Stimulated activated CD8-positive, alpha-beta memory T cell treated with anti-CD3 and anti-CD28 coated beads, Interleukin-7, amount 100 ng/mL, for 24 hours (primary cell): ENCODE measurements around the gene OCEL1.

Experiments
- DNase-seq: peaks from one replicate; pipeline ENCODE4 v3.0.0-alpha.2; 2020; ENCODE audit warnings: low read depth

The OCEL1 gene

DNA sequence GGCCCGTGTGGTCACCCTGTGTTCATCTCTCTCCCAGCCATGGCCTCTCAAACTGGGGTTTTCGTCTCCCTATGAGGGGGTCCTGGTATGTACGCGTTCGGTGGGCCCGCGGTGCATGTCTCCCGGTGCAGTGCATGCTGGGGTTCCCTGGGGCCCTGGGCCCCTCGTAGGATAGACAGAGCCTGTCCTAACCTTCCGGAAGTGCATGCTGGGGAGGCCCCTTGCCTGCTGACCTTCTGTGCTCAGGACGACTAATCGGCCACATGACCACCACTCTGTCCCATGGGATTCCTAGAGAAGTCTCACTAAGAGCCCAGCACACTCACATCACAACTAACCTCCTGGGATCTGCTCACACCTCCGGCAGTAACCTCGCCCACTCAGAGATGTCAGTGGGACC, 15.7 kb upstream of the OCEL1 start:
- DNase-seq, result no peak

GRCh38 chr19:17211547-17212446, 14.2 kb upstream of the OCEL1 start:
- no peak for DNase-seq

GRCh38 chr19:17213334-17213733, 12.7 kb upstream of the OCEL1 start:
- no peak for DNase-seq

- DNase-seq, result no peak
Measured at GRCh38 chr19:17214508-17215126, 11.4 kb upstream of the OCEL1 start.

DNA sequence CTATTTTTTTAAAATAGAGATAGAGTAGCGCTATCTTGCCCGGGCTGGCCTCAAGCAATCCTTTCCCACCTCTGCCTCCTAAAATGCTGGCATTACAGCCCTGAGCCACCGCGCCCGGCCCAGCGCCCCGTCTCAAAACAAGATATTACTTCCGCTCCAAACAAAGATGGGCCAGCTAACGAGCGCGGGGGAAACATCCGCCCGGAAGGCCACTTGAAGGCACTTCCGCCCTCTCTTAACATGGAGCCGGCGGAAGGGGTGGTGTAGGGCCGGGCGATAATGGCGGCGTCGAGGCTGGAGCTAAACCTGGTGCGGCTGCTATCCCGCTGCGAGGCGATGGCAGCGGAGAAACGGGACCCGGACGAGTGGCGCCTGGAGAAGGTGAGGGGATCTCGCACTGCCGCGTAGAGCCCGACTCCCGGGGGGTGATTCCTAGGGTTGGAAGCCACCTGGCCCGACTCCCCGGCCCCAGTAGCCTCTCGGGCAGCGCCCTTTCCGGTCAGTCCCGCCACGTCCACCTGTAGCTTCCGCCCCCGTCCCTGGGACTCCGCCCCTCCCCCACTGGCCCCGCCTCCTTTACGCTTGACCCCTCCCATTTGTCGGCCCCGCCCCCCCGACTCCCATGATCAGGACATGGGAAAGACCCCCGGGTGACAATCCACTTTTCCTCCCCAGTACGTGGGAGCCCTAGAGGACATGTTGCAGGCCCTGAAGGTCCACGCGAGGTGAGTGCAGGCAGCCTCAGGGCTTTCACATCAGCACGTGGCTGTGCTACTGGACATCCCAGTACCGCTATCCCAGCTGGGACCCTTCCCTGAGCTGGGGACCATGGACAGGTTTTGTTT, 10.7 kb upstream of the OCEL1 start, which contains the start of gene USE1:
TSS of gene USE1 (plus strand) at position 231 of the 845 bp plus-strand sequence. CDS start at position 280, 49 bp downstream.
- peak; percentile 59 for DNase-seq

- DNase-seq, result no peak
Measured at GRCh38 chr19:17216058-17216670, 9.9 kb upstream of the OCEL1 start.

GRCh38 chr19:17219286-17219685, 6.7 kb upstream of the OCEL1 start:
- no peak for DNase-seq

GRCh38 chr19:17220207-17220758, 5.7 kb upstream of the OCEL1 start:
- no peak for DNase-seq

DNA sequence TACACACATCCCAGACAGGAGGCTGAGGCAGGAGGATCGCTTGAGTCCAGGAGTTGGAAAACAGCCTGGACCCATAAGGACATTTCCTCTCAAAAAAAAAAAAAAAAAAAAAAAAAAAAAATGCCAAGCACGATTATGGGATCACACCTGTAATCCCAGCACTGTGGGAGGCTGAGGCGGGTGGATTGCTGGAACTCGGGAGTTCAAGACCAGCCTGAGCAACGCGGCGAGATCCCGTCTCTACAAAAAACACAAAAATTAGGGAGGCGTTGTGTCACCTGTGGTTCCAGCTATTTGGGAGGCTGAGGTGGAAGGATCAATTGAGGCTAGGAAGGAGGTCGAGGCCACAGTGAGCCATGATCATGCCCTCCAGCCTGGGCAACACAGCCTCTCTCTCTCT, 973 bp upstream of the OCEL1 start:
- DNase-seq, result no peak

DNA sequence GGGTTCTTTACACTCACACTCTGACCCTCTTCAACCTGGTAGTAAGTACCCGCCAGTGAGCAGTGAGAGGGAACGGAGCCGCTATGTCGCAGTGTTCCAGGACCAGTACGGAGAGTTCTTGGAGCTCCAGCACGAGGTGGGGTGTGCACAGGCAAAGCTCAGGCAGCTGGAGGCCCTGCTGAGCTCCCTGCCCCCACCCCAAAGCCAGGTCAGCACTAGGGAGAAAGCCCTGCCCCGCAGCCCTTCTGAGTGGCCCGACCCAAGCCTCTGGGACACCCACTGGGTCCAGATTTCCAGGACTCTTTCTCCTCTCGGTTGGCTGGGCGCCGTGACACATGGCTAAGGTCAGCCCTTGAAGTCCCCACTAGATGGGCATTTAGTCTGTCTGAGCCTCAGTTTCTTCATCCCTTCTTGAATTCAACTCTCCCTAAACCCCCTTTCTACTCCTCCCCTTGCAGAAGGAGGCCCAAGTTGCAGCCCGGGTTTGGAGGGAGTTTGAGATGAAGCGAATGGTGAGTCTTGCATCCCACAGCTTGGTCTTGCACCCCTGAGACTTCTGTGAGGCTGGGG, 1.9 kb downstream of the OCEL1 start:
- no peak for DNase-seq

DNA sequence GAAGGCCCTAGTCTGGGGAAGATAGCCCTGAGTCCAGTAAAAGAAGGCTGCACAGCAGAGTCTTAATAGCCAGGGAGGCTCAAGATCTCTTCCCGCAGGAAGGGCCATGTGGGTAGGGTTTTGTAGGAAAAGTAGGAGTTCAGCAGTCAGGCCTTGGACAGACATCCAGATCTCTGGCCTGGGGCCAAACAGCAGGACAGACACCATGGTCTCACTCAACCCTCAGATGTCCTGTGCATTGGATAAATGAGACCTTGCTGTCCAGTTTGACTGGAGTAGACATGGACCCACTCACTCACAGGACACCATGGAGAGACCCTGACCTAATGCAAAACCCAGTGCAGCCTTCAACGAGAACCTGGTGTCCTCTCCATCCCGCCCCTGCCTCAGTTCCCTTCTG, 3.9 kb downstream of the OCEL1 start:
- DNase-seq, result no peak

DNA sequence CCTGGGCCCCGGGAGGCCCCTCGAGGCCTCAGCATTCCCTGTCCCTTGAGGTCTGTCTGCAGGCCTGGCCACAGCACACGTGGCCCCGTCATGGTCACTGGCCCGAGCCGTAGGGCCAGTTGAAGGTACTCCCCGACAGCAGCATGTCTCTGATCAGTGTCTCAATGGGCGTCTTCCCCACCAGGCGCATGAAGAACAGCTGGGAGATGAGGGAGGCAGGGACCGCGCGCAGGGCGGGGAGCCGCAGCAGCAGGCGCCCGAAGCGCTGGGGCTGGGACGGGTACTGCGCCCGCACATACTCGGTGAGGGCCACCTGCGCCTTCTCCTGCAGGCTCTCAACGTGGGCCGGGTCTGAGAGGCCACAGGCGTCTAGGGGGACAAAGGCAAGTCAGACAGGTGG, 6.2 kb downstream of the OCEL1 start:
- no peak for DNase-seq

DNA sequence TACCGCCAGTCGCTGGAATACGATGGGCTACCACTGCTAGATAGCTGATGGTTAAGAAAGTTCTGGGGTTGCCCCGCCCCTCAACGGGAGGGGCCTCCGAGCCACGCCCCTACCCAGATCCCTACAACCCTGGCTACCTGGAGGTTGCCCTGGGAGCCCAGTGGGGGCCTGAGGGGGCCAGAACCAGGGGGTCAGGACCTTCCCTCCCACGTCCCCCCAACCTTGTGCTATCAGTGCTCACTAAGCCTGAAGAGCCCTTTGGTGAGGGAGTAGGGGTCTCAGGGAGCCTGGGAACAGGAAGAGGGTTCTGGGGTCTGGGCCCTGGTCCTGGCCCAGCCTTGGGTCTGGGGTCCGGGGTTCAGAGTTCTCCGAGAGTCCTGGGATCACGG, 8.9 kb downstream of the OCEL1 start:
- no peak for DNase-seq

DNA sequence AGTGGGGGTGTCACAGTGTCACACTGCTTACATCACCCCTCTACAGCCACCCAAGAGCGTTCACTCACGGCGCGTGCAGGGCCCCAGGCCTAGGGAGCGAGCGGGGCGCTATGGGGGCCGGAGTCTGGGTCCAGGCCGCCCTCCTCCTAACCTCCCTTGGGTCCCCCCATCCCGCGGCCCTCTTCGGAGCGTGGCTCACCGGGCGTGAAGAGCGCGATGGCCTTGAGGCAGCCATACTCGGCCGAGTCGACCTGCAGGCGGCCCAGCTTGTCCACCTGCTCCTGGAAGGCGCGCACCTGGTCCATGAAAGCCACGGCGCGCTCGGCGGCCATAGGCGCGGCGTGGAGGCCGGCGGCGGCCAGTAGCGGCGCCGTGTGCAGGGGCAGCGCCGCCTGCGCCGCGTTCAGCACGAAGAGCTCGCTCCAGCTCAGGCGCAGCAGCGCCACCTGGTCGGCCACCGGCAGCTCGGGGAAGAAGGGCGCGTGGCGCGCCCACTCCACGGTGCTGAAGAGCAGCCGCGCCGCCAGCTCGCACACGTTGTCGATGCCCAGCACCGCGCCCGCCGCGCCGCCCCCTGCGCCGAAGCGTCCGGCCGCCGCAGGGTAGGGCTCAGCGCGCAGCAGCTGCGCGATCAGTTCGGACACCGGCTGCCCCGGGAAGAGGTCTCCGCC, 9.4 kb downstream of the OCEL1 start:
- no peak for DNase-seq

DNA sequence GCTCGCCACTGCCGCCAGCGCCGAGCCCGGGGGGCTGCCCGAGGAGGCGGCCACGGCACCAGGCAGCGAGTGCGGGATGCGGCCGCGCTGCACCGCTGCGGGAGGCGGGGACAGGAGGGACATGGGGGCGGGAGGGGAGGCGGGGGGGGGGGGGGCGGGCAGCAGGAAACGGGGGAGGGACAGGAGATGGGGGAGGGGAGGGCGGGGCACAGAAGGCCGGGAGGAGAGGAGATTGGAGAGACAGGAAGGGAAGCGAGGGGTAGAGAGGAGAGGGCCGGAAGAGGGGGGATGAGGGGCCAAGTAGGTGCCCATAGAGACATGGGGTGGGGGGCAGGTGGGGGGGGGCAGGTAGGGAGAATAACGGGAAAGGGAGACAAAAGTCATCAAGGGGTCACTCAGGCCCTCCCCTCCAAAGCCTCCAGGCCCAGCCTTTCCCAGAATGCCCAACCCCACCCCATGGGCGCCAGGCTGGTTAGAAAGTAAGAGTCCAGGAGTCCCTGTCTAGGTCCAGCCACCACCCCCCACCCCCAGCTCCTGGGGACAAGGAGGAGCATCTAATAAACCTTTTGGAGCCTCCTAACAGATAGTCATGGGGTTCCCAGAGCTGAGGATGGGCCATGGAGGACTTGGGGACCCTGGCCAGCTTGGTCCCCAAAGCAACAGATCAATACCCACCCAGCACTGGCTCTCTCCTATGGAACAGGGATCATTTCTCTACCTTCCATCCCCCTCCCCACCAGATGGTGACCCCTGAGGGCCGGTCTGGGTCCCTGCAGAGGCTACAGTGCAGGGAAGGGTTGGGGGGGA, 10.1 kb downstream of the OCEL1 start:
- DNase-seq, result no peak

- no peak for DNase-seq
Measured at GRCh38 chr19:17236811-17237543, 11.0 kb downstream of the OCEL1 start.

GRCh38 chr19:17237747-17238706, 12.0 kb downstream of the OCEL1 start:
- DNase-seq, result no peak
